Neural crest cell (in vitro differentiated cells): Measurements from ENCODE around the gene CAD. TPM values are rescaled to one million over a fixed set of nuclear protein-coding genes. Genes with fewer than 3 reads are reported as not detected.

Experiments
- DNase-seq: peaks from one replicate; pipeline ENCODE4 v3.0.0; 2021; ENCODE audit warnings: low read depth, mixed read lengths, low spot score
- H3K27ac Mint-ChIP-seq: one replicate; pipeline ENCODE4 v1.8.0; 2021; ENCODE audit warnings: mild to moderate bottlenecking, mixed read lengths; ENCODE audit not compliant: unreplicated experiment
- H3K27me3 Mint-ChIP-seq: 2 replicates; pipeline ENCODE4 v1.8.0; 2021; ENCODE audit warnings: low read depth, mild to moderate bottlenecking, mixed read lengths
- H3K36me3 Mint-ChIP-seq: 2 replicates; pipeline ENCODE4 v1.8.0; 2021; ENCODE audit warnings: low read depth, mild to moderate bottlenecking, mixed read lengths
- H3K4me1 Mint-ChIP-seq: 2 replicates; pipeline ENCODE4 v1.8.0; 2021; ENCODE audit warnings: mixed read lengths
- H3K4me3 Mint-ChIP-seq: one replicate; pipeline ENCODE4 v1.8.0; 2021; ENCODE audit warnings: mild to moderate bottlenecking, mixed read lengths
- H3K9me3 Mint-ChIP-seq: 2 replicates; pipeline ENCODE4 v1.8.0; 2021; ENCODE audit warnings: mixed read lengths
- CTCF ChIP-seq: fragments of 200-600 bp; sonication (generic); conservative IDR thresholded peaks from 2 replicates; pipeline ENCODE4 v1.5.0; 2021; ENCODE audit warnings: antibody characterized with exemption, mild to moderate bottlenecking
- total RNA-seq: library from RNA; stranded (reverse); gene quantifications from 2 replicates; pipeline ENCODE4 v1.2.1, GENCODE V29; 2021

CAD gene
- total RNA-seq, 1 donor from 2014 or later, result 117 TPM

- Mint-ChIP-seq H3K27me3 (peaks cover 67% of the 10 kb centered on the region), H3K9me3 (no peaks in the 10 kb centered on the region), H3K4me3 (no peak overlapping the region), H3K27ac (no peak overlapping the region), H3K4me1 (peaks cover 4% of the 10 kb centered on the region), H3K36me3 (no peaks in the 10 kb centered on the region)
- TF ChIP-seq CTCF, result no peak
- no peak for DNase-seq
These were observed 39.8 kb downstream of the CAD start for GRCh38 chr2:27256855-27257454.

GRCh38 chr2:27258051-27258450 is 40.9 kb downstream of the CAD start:
- H3K9me3 Mint-ChIP-seq, result no peaks in the 10 kb centered on the region
- peaks cover 4% of the 10 kb centered on the region for H3K4me1 Mint-ChIP-seq
- H3K27me3 Mint-ChIP-seq, result peaks cover 67% of the 10 kb centered on the region
- DNase-seq, result no peak
- no peak overlapping the region for H3K4me3 Mint-ChIP-seq
- TF ChIP-seq CTCF, result no peak
- H3K36me3 Mint-ChIP-seq, result no peaks in the 10 kb centered on the region
- H3K27ac Mint-ChIP-seq, result no peak overlapping the region

GRCh38 chr2:27261241-27261925 is 44.2 kb downstream of the CAD start:
- no peak for DNase-seq
- peak overlapping the region; percentile 77 for H3K4me3 Mint-ChIP-seq
- peaks cover 50% of the 10 kb centered on the region for H3K27me3 Mint-ChIP-seq
- H3K27ac Mint-ChIP-seq, result no peak overlapping the region
- peaks cover 3% of the 10 kb centered on the region for H3K36me3 Mint-ChIP-seq
- no peak for TF ChIP-seq CTCF
- H3K4me1 Mint-ChIP-seq, result peaks cover 15% of the 10 kb centered on the region
- H3K9me3 Mint-ChIP-seq, result no peaks in the 10 kb centered on the region

- H3K27ac Mint-ChIP-seq, result no peak overlapping the region
- H3K27me3 Mint-ChIP-seq, result peaks cover 44% of the 10 kb centered on the region
- H3K9me3 Mint-ChIP-seq, result no peaks in the 10 kb centered on the region
- H3K4me3 Mint-ChIP-seq, result peak overlapping the region; percentile 77
- peaks cover 15% of the 10 kb centered on the region for H3K4me1 Mint-ChIP-seq
- DNase-seq, result no peak
- peaks cover 3% of the 10 kb centered on the region for H3K36me3 Mint-ChIP-seq
- TF ChIP-seq CTCF, result no peak
These were observed 44.7 kb downstream of the CAD start for GRCh38 chr2:27261926-27262298.

- DNase-seq, result peak; percentile 33
- Mint-ChIP-seq H3K36me3 (peaks cover 3% of the 10 kb centered on the region), H3K27ac (no peak within 1 kb of the TSS), H3K9me3 (no peaks in the 10 kb centered on the region), H3K4me1 (peaks cover 15% of the 10 kb centered on the region), H3K4me3 (peak within 1 kb of the TSS; percentile 88), H3K27me3 (peaks cover 38% of the 10 kb centered on the region)
- no peak for TF ChIP-seq CTCF
These were observed 45.5 kb downstream of the CAD start, which contains the start of gene SLC30A3 for GRCh38 chr2:27262379-27263286. Gene SLC30A3, minus strand, starts transcription at chr2:27263047. Its CDS starts 141 bp downstream, at chr2:27262906.
